Testis (tissue), 2 donors: ENCODE results near the gene SAP30BP.

Experiments used
- CTCF ChIP-seq, 3 experiments: fragments of 450-650 bp in 2 of 3; fragments of 200-600 bp in 1 of 3; sonication (generic) in 1 of 3; IDR thresholded peaks; one replicate each; pipeline ENCODE4 v1.5.1; 2016 to 2019; ENCODE audit warnings: antibody characterized with exemption in 3 of 3, mild to moderate bottlenecking in 2 of 3, moderate library complexity in 1 of 3
- POLR2A ChIP-seq: fragments of 450-650 bp; IDR thresholded peaks from one replicate; pipeline ENCODE4 v1.6.1; 2017; ENCODE audit warnings: antibody characterized with exemption, mild to moderate bottlenecking, moderate library complexity

- TF ChIP-seq POLR2A (no peak), CTCF (IDR thresholded peaks at IDR 0.05) (no peak)
Observed at GRCh38 chr17:75637551-75637950, 29.6 kb upstream of the SAP30BP start.
